Calu3 (cell line): ENCODE results near the gene GPSM1. TPM values are rescaled to one million over a fixed set of nuclear protein-coding genes. Genes with fewer than 3 reads are reported as not detected.

Source experiments
- BruUV-seq: library from RNA; stranded (reverse); fragments of 400-500 nt; replicated peaks from 2 replicates; lab custom pipeline; 2021; lab: Mats Ljungman, UMichigan
- CTCF ChIA-PET: fragments of 300-600 bp; sonication (Branson Sonifier 250); formaldehyde crosslinking; loops from one replicate; lab custom pipeline; 2022; ENCODE audit warnings: antibody characterized with exemption; lab: Charles Lee
- DNase-seq: peaks from one replicate; pipeline ENCODE4 v3.0.0; 2022
- H3K27ac Mint-ChIP-seq: one replicate; pipeline ENCODE4 v1.8.0; 2022; ENCODE audit warnings: mixed read lengths; ENCODE audit not compliant: unreplicated experiment
- H3K27me3 Mint-ChIP-seq: one replicate; pipeline ENCODE4 v1.8.0; 2022; ENCODE audit warnings: mixed read lengths; ENCODE audit not compliant: unreplicated experiment
- H3K36me3 Mint-ChIP-seq: one replicate; pipeline ENCODE4 v1.8.0; 2022; ENCODE audit warnings: mild to moderate bottlenecking, moderate library complexity, mixed read lengths; ENCODE audit not compliant: insufficient read depth, unreplicated experiment
- H3K4me1 Mint-ChIP-seq: one replicate; pipeline ENCODE4 v1.8.0; 2022; ENCODE audit warnings: mild to moderate bottlenecking, low read depth, mixed read lengths; ENCODE audit not compliant: unreplicated experiment
- H3K4me3 Mint-ChIP-seq: one replicate; pipeline ENCODE4 v1.8.0; 2022; ENCODE audit warnings: mild to moderate bottlenecking, low read depth, moderate library complexity, mixed read lengths; ENCODE audit not compliant: unreplicated experiment
- H3K9me3 Mint-ChIP-seq: one replicate; pipeline ENCODE4 v1.8.0; 2022; ENCODE audit warnings: low read depth, mixed read lengths; ENCODE audit not compliant: unreplicated experiment
- CTCF ChIP-seq: fragments of 200-600 bp; IDR thresholded peaks from one replicate; pipeline ENCODE4 v1.8.0; 2022; ENCODE audit warnings: antibody characterized with exemption; ENCODE audit not compliant: unreplicated experiment
- intact Hi-C: fragments of 100-400 bp; cut with micrococcal nuclease; formaldehyde crosslinking; loops from one replicate; pipeline ENCODE4 v1.10.0; 2022; ENCODE audit not compliant: unreplicated experiment
- total RNA-seq: library from RNA; stranded (reverse); gene quantifications from 2 replicates; pipeline ENCODE4 v1.2.3, GENCODE V29; 2022

GPSM1 gene
- total RNA-seq, 1 experiment from 2014 or later, result 3.9 TPM

GRCh38 chr9:136397643-136398042 lies 70.3 kb downstream of the GPSM1 start:
- intact Hi-C loops, result no loop called here
- no peak overlapping the region for H3K4me3 Mint-ChIP-seq
- DNase-seq, result no peak
- no TSS peak for BruUV-seq
- no peak for TF ChIP-seq CTCF
- H3K9me3 Mint-ChIP-seq, result no peaks in the 10 kb centered on the region
- CTCF ChIA-PET, result no interaction called here
- H3K4me1 Mint-ChIP-seq, result no peaks in the 10 kb centered on the region
- peaks cover 36% of the 10 kb centered on the region for H3K36me3 Mint-ChIP-seq
- H3K27me3 Mint-ChIP-seq, result no peaks in the 10 kb centered on the region
- H3K27ac Mint-ChIP-seq, result no peak overlapping the region

GRCh38 chr9:136398286-136398685 lies 70.9 kb downstream of the GPSM1 start:
- Mint-ChIP-seq H3K9me3 (no peaks in the 10 kb centered on the region), H3K4me3 (no peak overlapping the region), H3K27ac (no peak overlapping the region), H3K4me1 (no peaks in the 10 kb centered on the region), H3K27me3 (no peaks in the 10 kb centered on the region), H3K36me3 (peaks cover 36% of the 10 kb centered on the region)
- CTCF ChIA-PET, result no interaction called here
- intact Hi-C loops, result no loop called here
- TF ChIP-seq CTCF, result no peak
- BruUV-seq, result no TSS peak
- no peak for DNase-seq

GRCh38 chr9:136399176-136400037 lies 72.1 kb downstream of the GPSM1 start:
- no peak for TF ChIP-seq CTCF
- CTCF ChIA-PET, result no interaction called here
- Mint-ChIP-seq H3K27me3 (no peaks in the 10 kb centered on the region), H3K36me3 (peaks cover 31% of the 10 kb centered on the region), H3K27ac (peak overlapping the region; percentile 60), H3K4me1 (no peaks in the 10 kb centered on the region), H3K9me3 (no peaks in the 10 kb centered on the region), H3K4me3 (peak overlapping the region; percentile 89)
- no TSS peak for BruUV-seq
- intact Hi-C loops, result no loop called here
- DNase-seq, result peak; percentile 26

GRCh38 chr9:136400038-136400834 lies 72.9 kb downstream of the GPSM1 start, which contains the start of gene SNAPC4:
Gene SNAPC4 (minus strand): TSS chr9:136400170. CDS start chr9:136398428, 1,742 bp downstream.
- no peaks in the 10 kb centered on the region for H3K9me3 Mint-ChIP-seq
- peak within 1 kb of the TSS; percentile 89 for H3K4me3 Mint-ChIP-seq
- no peaks in the 10 kb centered on the region for H3K4me1 Mint-ChIP-seq
- peak; percentile 83 for DNase-seq
- peak within 1 kb of the TSS; percentile 60 for H3K27ac Mint-ChIP-seq
- intact Hi-C loops, result no loop called here
- H3K27me3 Mint-ChIP-seq, result no peaks in the 10 kb centered on the region
- peaks cover 35% of the 10 kb centered on the region for H3K36me3 Mint-ChIP-seq
- BruUV-seq, result no TSS peak
- CTCF ChIA-PET, result interaction anchor here (0.7 kb wide), 1 partner anchor 55 kb away, joined by 4 read pairs; no protein-coding TSS in a partner anchor
- TF ChIP-seq CTCF, result peak; percentile 83
